DOHH2 (cell line): ENCODE results near the gene H1-8.

Experiments
- H3F3A ChIP-seq: fragments of 200-600 bp; sonication (generic), shearing (Covaris generic); 2 replicates; pipeline ENCODE4 v1.6.0; 2016; ENCODE audit warnings: antibody characterized with exemption, mild to moderate bottlenecking; ENCODE audit not compliant: control insufficient read depth, insufficient read depth
- H3K27ac ChIP-seq: fragments of 200-600 bp; sonication (generic); 2 replicates; pipeline ENCODE4 v1.5.1; 2014; ENCODE audit warnings: low read depth, mild to moderate bottlenecking, low read length, moderate library complexity
- H3K27me3 ChIP-seq: fragments of 200-600 bp; sonication (generic); 2 replicates; pipeline ENCODE4 v1.6.1; 2014; ENCODE audit warnings: mild to moderate bottlenecking, low read length, mixed read lengths; ENCODE audit not compliant: control insufficient read depth
- H3K36me3 ChIP-seq: fragments of 200-600 bp; sonication (generic); 2 replicates; pipeline ENCODE4 v1.6.1; 2014; ENCODE audit warnings: mild to moderate bottlenecking, low read length, moderate library complexity, mixed read lengths; ENCODE audit not compliant: control insufficient read depth
- H3K4me1 ChIP-seq: fragments of 200-600 bp; sonication (generic); 2 replicates; pipeline ENCODE4 v1.6.1; 2014; ENCODE audit warnings: mild to moderate bottlenecking, low read length, mixed read lengths; ENCODE audit not compliant: control insufficient read depth
- H3K4me2 ChIP-seq: fragments of 200-600 bp; sonication (generic); 2 replicates; pipeline ENCODE4 v1.6.0; 2014; ENCODE audit warnings: mild to moderate bottlenecking, low read length, moderate library complexity
- H3K4me3 ChIP-seq: fragments of 200-600 bp; sonication (generic); 2 replicates; pipeline ENCODE4 v1.5.1; 2014; ENCODE audit warnings: mild to moderate bottlenecking, low read length, mixed read lengths
- H3K79me2 ChIP-seq: fragments of 200-600 bp; sonication (generic); 2 replicates; pipeline ENCODE4 v1.6.1; 2014; ENCODE audit warnings: mild to moderate bottlenecking, low read length, mixed read lengths; ENCODE audit not compliant: control insufficient read depth
- H3K9me2 ChIP-seq: fragments of 200-600 bp; sonication (generic); replicated peaks from 2 replicates; pipeline ENCODE4 v1.6.1; 2014; ENCODE audit warnings: mild to moderate bottlenecking, low read length, mixed read lengths; ENCODE audit not compliant: control insufficient read depth
- H3K9me3 ChIP-seq: fragments of 200-600 bp; sonication (generic); 2 replicates; pipeline ENCODE4 v1.6.1; 2014; ENCODE audit warnings: antibody characterized with exemption, low read length, mixed read lengths; ENCODE audit not compliant: control insufficient read depth, insufficient read depth
- H4K20me1 ChIP-seq: fragments of 200-600 bp; sonication (generic); 2 replicates; pipeline ENCODE4 v1.6.0; 2014; ENCODE audit warnings: low read depth, mild to moderate bottlenecking, antibody characterized with exemption, low read length, moderate library complexity; ENCODE audit not compliant: control insufficient read depth, insufficient read depth
- CTCF ChIP-seq: fragments of 200-600 bp; sonication (generic); IDR thresholded peaks from one replicate; pipeline ENCODE4 v1.5.1; 2014; ENCODE audit warnings: antibody characterized with exemption, mild to moderate bottlenecking, low read depth, low read length; ENCODE audit not compliant: poor library complexity, severe bottlenecking
- EZH2phosphoT487 ChIP-seq: fragments of 200-600 bp; sonication (generic); IDR thresholded peaks from 2 replicates; pipeline ENCODE4 v1.6.1; 2017; ENCODE audit warnings: borderline replicate concordance, mild to moderate bottlenecking, antibody characterized with exemption, low read length, moderate library complexity, mixed read lengths

The H1-8 gene

DNA sequence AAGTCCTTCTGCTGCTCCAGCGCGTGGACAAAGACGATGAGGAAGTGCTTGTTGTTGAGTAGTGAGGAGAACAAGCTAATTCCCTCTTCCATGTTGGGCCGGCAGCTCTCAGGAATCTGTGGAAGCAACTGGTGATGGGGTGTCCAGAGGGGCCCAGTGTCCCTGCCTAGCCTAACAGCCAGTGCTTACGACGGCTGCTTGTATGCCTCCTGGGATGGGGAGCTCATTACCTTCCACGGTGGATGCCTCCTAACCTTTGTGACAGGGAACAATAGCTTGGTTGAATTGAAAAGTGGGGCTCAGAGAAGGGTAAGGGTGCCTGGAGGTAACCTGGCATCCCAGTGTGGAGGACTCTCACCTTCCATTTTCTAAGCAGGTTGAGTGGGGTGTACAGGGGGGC is 22.9 kb downstream of the H1-8 start:
- Histone ChIP-seq H3K4me2 (no peak overlapping the region), H3K27ac (no peak overlapping the region), H3K9me3 (no peaks in the 10 kb centered on the region), H3K4me3 (no peak overlapping the region), H3F3A (no peaks in the 10 kb centered on the region), H3K36me3 (no peaks in the 10 kb centered on the region), H3K79me2 (no peaks in the 10 kb centered on the region), H3K4me1 (no peaks in the 10 kb centered on the region), H4K20me1 (no peaks in the 10 kb centered on the region), H3K9me2 (no peaks in the 10 kb centered on the region), H3K27me3 (no peaks in the 10 kb centered on the region)
- TF ChIP-seq EZH2phosphoT487: no peak
- TF ChIP-seq CTCF: no peak

DNA sequence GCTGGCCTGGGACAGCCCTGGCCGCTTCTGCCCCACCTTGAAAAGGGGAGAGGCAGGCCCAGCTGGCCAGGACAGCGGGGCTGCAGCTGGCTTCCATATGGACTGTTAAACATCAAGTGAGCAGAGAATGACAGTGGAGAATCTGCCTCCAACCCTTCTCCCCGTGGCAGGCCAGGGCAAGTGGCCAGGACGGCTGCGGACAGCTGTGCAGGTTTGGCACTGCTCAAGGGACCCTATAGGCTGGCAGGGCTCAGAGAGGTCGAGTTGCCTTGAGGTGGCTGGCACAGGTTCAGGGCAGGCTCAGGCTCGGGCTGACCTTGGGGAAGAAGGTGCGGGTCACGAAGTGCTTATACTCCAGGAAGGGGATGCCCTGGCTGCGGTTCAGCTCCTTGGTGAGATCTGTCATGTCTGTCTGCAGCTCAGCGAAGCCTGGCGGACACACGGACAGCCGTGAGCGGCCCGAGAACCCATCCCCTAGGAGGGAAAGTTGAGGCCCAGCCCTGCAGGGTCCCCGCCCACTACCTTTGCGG is 24.3 kb downstream of the H1-8 start:
- no peak overlapping the region for H3K27ac ChIP-seq
- H3F3A ChIP-seq: no peaks in the 10 kb centered on the region
- H3K4me2 ChIP-seq: no peak overlapping the region
- no peaks in the 10 kb centered on the region for H3K36me3 ChIP-seq
- H3K9me2 ChIP-seq: no peaks in the 10 kb centered on the region
- H3K79me2 ChIP-seq: no peaks in the 10 kb centered on the region
- H3K9me3 ChIP-seq: no peaks in the 10 kb centered on the region
- H3K27me3 ChIP-seq: no peaks in the 10 kb centered on the region
- TF ChIP-seq CTCF: no peak
- H3K4me3 ChIP-seq: no peak overlapping the region
- no peaks in the 10 kb centered on the region for H4K20me1 ChIP-seq
- H3K4me1 ChIP-seq: no peaks in the 10 kb centered on the region

GRCh38 chr3:129567939-129568338 is 25.0 kb downstream of the H1-8 start:
- Histone ChIP-seq H3K27ac (no peak overlapping the region), H3K36me3 (no peaks in the 10 kb centered on the region), H3K79me2 (no peaks in the 10 kb centered on the region), H3K4me3 (no peak overlapping the region), H3F3A (no peaks in the 10 kb centered on the region), H3K9me2 (no peaks in the 10 kb centered on the region), H3K9me3 (no peaks in the 10 kb centered on the region), H4K20me1 (no peaks in the 10 kb centered on the region), H3K4me1 (no peaks in the 10 kb centered on the region), H3K27me3 (no peaks in the 10 kb centered on the region), H3K4me2 (no peak overlapping the region)
- TF ChIP-seq CTCF (no peak), EZH2phosphoT487 (no peak)
